VCaP (cell line): Measurements from ENCODE around the gene USP3.

Experiments
- H3K27ac ChIP-seq: fragments of 450-650 bp; 2 replicates; pipeline ENCODE4 v1.5.1; 2017
- TF ChIP-seq, protein P1 (sequence below): fragments of 450-650 bp; conservative IDR thresholded peaks from 2 replicates; pipeline ENCODE4 v1.5.1; 2017; ENCODE audit warnings: mild to moderate bottlenecking, moderate library complexity

USP3 gene

DNA sequence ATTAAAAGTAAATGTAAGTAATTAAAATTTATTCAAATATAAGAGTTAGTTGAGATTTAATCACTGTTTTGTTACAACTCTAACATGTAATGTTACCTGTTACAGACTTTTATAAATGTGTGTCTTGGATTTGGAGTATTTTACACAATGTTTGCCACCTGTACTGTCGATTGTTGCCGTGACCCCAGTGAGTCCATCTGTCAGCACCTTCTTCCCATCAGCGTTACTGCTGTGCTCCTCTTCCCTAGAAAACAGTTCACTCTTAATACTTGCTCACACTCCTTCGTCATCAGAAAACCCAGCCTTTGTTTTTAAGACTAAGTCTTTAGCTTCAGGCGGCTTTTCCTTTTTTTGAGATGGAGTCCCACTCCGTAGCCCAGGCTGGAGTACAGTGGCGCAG, 52.3 kb downstream of the USP3 start:
- no peak overlapping the region for H3K27ac ChIP-seq
- TF ChIP-seq, protein P1, sequence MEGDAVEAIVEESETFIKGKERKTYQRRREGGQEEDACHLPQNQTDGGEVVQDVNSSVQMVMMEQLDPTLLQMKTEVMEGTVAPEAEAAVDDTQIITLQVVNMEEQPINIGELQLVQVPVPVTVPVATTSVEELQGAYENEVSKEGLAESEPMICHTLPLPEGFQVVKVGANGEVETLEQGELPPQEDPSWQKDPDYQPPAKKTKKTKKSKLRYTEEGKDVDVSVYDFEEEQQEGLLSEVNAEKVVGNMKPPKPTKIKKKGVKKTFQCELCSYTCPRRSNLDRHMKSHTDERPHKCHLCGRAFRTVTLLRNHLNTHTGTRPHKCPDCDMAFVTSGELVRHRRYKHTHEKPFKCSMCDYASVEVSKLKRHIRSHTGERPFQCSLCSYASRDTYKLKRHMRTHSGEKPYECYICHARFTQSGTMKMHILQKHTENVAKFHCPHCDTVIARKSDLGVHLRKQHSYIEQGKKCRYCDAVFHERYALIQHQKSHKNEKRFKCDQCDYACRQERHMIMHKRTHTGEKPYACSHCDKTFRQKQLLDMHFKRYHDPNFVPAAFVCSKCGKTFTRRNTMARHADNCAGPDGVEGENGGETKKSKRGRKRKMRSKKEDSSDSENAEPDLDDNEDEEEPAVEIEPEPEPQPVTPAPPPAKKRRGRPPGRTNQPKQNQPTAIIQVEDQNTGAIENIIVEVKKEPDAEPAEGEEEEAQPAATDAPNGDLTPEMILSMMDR = no peak

GRCh38 chr15:63559753-63560152, 55.4 kb downstream of the USP3 start:
- TF ChIP-seq, protein P1 = no peak
- H3K27ac ChIP-seq = no peak overlapping the region

DNA sequence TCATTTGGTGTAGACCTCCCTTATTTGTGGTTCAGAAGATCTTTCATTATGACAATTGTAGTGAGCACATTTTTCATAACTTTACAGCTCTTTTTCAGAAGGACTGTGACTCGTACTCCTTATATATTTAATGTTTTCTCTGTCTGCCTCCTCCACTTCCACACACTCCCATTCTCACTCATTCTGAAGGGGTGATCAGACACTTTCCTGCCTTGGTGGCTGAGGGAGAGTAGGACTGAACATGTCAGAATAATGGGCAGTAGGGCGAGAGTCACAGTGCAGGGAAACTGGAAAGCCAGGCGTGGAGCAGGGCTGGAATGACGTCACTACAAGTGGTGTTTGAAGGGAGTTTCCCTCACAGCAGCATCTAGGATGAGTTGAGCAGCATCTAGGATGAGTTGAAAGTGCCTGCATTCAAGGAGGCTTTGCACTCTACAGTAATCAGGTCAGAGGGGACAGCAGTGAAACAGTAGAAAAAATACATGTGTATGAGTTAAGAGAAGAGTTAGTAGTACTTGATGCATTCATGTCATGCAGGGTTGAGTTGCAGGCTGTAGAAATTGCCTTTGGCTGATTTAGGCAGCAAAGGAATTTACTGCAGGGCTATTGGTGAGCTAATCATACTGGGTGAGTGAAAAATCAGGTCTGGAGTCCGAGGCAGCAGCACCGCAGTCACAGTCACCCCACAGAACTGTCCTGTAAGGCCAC, 56.5 kb downstream of the USP3 start:
- H3K27ac ChIP-seq = no peak overlapping the region
- TF ChIP-seq, protein P1 = no peak

DNA sequence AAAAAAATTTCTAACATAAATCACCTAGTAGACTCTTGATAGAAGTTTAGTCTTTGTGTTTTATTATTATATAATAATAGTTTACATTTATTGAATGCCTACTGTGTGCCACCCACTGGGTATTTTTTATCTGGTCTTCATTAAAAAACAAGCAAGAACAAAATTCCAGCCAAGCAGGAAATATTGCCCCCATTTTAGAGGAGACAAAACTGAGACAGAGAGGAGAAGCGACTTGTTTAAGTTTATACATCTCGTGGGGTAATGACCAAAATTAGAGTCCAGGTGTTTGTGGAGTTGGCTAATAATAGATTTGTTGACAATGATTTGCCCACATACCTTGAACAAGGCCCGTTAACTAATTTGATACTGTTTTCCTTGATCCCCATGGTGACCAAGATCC, 59.7 kb downstream of the USP3 start:
- TF ChIP-seq, protein P1 = no peak
- no peak overlapping the region; the same call in 1 of the 2 replicates for H3K27ac ChIP-seq

DNA sequence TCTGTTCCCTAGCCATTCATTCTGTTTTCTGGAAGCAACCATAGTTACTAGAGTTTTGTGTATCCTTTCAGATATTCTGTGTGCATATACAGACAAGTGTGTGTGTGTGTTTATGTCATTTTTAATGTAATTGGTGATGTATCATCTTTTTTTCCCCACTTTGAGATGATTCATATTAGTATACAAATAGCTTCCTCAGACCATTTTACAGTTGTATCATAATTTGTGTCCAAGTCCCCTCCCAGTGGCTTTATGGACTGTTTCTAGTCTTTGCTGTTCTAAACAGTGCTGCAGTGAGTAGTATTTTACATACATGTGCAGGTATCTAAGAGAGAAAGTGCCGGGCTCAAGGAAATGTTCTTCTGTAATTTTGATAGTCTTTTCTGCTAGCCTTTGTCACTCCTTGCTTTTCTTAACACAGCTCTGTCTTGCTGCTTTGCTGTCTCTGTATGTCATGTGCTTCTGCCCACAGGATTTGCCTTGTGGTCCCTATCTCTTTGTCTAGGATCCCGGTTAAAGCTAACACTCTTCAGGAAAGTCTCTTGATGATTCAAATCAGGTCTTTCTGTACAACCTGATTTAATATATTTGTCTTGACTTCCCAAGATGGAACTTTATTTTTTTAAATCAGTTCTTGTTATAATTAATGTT, 61.3 kb downstream of the USP3 start:
- TF ChIP-seq, protein P1 = no peak
- H3K27ac ChIP-seq = peak overlapping the region; percentile 15; the same call in 1 of the 2 replicates

DNA sequence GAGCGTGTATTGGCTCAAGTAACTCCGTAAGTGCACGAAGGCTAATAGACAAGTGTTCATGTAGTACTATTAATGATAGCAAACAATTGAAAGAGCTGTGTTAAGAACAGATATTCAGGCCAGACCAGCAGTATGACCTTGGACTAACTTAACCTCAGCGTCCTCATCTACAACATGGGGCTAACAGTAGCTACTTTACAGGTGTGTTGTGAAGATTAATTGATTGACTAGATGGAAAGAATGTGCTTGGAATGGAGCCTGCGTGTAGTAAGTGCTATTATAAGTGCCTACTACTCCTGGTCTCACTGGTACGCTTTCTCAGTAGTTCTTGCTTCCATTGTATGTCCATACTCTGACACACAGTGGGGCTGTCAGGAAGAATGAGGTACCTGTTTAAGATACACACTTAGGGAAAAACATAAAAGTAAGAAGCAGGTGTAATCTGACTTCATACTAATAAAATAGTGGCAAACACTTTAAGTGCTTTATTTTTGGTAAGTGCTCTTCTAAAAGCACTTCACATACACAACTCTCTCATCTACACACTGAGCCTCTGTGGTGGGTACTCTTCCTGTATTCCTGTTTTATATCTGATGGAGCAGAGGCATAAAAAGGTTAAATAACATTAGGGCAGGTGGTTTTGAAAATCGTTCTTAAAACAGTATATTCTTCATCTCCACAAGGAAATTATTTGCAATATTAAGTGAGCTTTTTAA, 68.5 kb downstream of the USP3 start:
- TF ChIP-seq, protein P1 = no peak
- H3K27ac ChIP-seq = no peak overlapping the region

DNA sequence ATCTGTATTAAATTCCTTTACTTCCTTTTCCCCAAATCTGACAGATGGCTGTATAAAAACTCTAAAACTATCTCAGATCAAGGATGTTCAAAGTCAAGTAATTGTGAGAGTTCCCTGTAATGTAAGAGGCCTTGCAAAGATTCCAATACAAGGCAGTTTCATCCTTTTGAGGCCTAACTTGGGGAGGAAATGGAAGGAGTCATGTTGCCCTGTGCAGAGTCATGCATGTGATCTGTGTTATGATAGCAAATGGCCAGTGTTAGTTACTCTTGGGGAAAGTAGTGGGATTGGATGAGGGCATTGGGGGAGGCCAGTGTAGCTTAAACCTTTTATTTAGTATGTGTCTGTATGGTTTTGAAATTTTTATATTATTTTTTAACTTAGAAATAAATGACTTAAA, 69.1 kb downstream of the USP3 start:
- TF ChIP-seq, protein P1 = no peak

More for the DNA sequence above, 69.1 kb downstream of the USP3 start:
- no peak overlapping the region for H3K27ac ChIP-seq
